ENCODE data around the gene SUMF1. TPM values are rescaled to one million over a fixed set of nuclear protein-coding genes. Genes with fewer than 3 reads are reported as not detected.

Gene SUMF1
- total RNA-seq, 2 experiments from 2014 or later: 6.4 to 6.6 TPM

DNA sequence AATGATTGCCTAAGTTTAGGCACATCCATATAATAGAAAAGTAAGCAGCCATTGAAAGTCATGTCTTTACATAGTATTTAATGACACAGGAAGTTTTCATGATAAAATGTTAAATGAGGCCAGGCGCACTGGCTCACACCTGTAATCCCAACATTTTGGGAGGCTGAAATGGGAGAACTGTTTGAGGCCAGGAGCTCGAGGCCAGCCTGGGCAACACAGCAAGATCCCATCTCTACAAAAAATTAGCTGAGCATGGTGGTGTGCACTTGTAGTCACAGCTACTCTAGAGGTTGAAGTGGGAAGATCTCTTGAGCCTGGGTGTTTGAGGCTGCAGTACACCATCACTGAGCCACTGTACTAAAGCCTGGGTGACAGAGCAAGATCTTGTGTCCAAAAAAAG, 104.5 kb downstream of the SUMF1 start:
- TF ChIP-seq, protein P1, sequence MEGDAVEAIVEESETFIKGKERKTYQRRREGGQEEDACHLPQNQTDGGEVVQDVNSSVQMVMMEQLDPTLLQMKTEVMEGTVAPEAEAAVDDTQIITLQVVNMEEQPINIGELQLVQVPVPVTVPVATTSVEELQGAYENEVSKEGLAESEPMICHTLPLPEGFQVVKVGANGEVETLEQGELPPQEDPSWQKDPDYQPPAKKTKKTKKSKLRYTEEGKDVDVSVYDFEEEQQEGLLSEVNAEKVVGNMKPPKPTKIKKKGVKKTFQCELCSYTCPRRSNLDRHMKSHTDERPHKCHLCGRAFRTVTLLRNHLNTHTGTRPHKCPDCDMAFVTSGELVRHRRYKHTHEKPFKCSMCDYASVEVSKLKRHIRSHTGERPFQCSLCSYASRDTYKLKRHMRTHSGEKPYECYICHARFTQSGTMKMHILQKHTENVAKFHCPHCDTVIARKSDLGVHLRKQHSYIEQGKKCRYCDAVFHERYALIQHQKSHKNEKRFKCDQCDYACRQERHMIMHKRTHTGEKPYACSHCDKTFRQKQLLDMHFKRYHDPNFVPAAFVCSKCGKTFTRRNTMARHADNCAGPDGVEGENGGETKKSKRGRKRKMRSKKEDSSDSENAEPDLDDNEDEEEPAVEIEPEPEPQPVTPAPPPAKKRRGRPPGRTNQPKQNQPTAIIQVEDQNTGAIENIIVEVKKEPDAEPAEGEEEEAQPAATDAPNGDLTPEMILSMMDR (IDR thresholded peaks at IDR 0.05): no peak
- Mint-ChIP-seq H3K27me3 (no peaks in the 10 kb centered on the region), H3K4me1 (ENCODE audit: low read depth) (no peaks in the 10 kb centered on the region), H3K9me3 (peaks cover 1% of the 10 kb centered on the region), H3K36me3 (ENCODE audit: low read depth) (peaks cover 4% of the 10 kb centered on the region), H3K4me3 (no peak overlapping the region), H3K27ac (no peak overlapping the region)
- ATAC-seq (no peak), DNase-seq (no peak)
- intact Hi-C loops (cut with micrococcal nuclease): no loop called here
- ChIA-PET POLR2A (no interaction called here), CTCF (no interaction called here)

DNA sequence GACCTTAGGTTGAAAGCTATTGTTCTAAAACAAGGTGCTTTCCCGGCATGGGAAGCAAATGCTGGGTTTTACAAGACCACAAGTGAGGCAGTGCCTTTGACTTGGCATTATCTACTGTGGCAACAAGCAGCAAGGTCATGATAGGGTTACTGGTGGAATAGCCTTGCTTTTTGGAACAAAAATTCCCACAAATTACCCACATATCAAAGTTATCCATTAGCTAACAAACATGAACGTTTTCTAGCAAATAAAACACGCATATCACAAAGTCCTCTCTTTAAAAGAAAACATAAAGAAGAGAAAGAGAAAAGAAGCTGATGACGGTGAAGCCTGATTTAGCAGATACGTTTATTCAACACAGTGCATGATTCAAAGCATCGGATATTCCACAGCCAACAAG, 106.3 kb downstream of the SUMF1 start:
- POLR2A ChIA-PET: interaction anchor here (1.3 kb wide), 1 partner anchor 10 kb away, joined by 5 read pairs; no protein-coding TSS in a partner anchor
- TF ChIP-seq, protein P1 (IDR thresholded peaks at IDR 0.05): no peak
- peaks cover 1% of the 10 kb centered on the region for H3K9me3 Mint-ChIP-seq
- H3K4me3 Mint-ChIP-seq: no peak overlapping the region
- H3K27ac Mint-ChIP-seq: no peak overlapping the region
- no peaks in the 10 kb centered on the region for H3K4me1 Mint-ChIP-seq (ENCODE audit: low read depth)
- CTCF ChIA-PET: interaction anchor here (1.3 kb wide), 1 partner anchor 10 kb away, joined by 4 read pairs; no protein-coding TSS in a partner anchor
- DNase-seq (no peak), ATAC-seq (no peak)
- peaks cover 4% of the 10 kb centered on the region for H3K36me3 Mint-ChIP-seq (ENCODE audit: low read depth)
- no peaks in the 10 kb centered on the region for H3K27me3 Mint-ChIP-seq
- intact Hi-C loops (cut with micrococcal nuclease): no loop called here

- Mint-ChIP-seq H3K36me3 (ENCODE audit: low read depth) (peaks cover 4% of the 10 kb centered on the region), H3K27me3 (no peaks in the 10 kb centered on the region), H3K27ac (no peak overlapping the region), H3K4me3 (no peak overlapping the region), H3K9me3 (peaks cover 1% of the 10 kb centered on the region), H3K4me1 (ENCODE audit: low read depth) (no peaks in the 10 kb centered on the region)
- TF ChIP-seq, protein P1 (IDR thresholded peaks at IDR 0.05): no peak
- POLR2A ChIA-PET: no interaction called here
- ATAC-seq (no peak), DNase-seq (no peak)
- intact Hi-C loops (cut with micrococcal nuclease): no loop called here
- CTCF ChIA-PET: interaction anchor here (0.7 to 1.7 kb wide), 2 partner anchors 9 to 274 kb away, joined by 3 to 4 read pairs; no protein-coding TSS in a partner anchor
Observed at GRCh38 chr3:4359805-4360502, 107.1 kb downstream of the SUMF1 start.

- Mint-ChIP-seq H3K36me3 (ENCODE audit: low read depth) (peaks cover 4% of the 10 kb centered on the region), H3K27me3 (no peaks in the 10 kb centered on the region), H3K9me3 (peaks cover 1% of the 10 kb centered on the region), H3K4me3 (no peak overlapping the region), H3K27ac (no peak overlapping the region), H3K4me1 (ENCODE audit: low read depth) (no peaks in the 10 kb centered on the region)
- ATAC-seq (no peak), DNase-seq (no peak)
- TF ChIP-seq, protein P1 (IDR thresholded peaks at IDR 0.05): no peak
- intact Hi-C loops (cut with micrococcal nuclease): no loop called here
- ChIA-PET POLR2A (no interaction called here), CTCF (interaction anchor here (0.9 kb wide), 1 partner anchor 135 kb away, joined by 3 read pairs; no protein-coding TSS in a partner anchor)
Observed at GRCh38 chr3:4358273-4358672, 108.8 kb downstream of the SUMF1 start.

- ChIA-PET CTCF (no interaction called here), POLR2A (no interaction called here)
- no peak for DNase-seq
- Mint-ChIP-seq H3K4me1 (ENCODE audit: low read depth) (peaks cover 7% of the 10 kb centered on the region), H3K36me3 (ENCODE audit: low read depth) (peaks cover 4% of the 10 kb centered on the region), H3K27me3 (no peaks in the 10 kb centered on the region), H3K27ac (no peak overlapping the region), H3K4me3 (no peak overlapping the region), H3K9me3 (peaks cover 1% of the 10 kb centered on the region)
- intact Hi-C loops (cut with micrococcal nuclease): no loop called here
- no peak for ATAC-seq
- TF ChIP-seq, protein P1 (IDR thresholded peaks at IDR 0.05): no peak
Observed at GRCh38 chr3:4356546-4357410, 110.3 kb downstream of the SUMF1 start.
